ENCODE results near the gene CABP5.

Gene CABP5

GRCh38 chr19:48053076-48053475 is 9.2 kb upstream of the CABP5 start:
- no peak for DNase-seq (ENCODE audit: low spot score in 2 of 2)
- Mint-ChIP-seq H3K27ac (no peak overlapping the region), H3K36me3 (no peaks in the 10 kb centered on the region), H3K4me1 (no peaks in the 10 kb centered on the region), H3K9me3 (no peaks in the 10 kb centered on the region), H3K4me3 (no peak overlapping the region)
- ATAC-seq: no peak

DNA sequence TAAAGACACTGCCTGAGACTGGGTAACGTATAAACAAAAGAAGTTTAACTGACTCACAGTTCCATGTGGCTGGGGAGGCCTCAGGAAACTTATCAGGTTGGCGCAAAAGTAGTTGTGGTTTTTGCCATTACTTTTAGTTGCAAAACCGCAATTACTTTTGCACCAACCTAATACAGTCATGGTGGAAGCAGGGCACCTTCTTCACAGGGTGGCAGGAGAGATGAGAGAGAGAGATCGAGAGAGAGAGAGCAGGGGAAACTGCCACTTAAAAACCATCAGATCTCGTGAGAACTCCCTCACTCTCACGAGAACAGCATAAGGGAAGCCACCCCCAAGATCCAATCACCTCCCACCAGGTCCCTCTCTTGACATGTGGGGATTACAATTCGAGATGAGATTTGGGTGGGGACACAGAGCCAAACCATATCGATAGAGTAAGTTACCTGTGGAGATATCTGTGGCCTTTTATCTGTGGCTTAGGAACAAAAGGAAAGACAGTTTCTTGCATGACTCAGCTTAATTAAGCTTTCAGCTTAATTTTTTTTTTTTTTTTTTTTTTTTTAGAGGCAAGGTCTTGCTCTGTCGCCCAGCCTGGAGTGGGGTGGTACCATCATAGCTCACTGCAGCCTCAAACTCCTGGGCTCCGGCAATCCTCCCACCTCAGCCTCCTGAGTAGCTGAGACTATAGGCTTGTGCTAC is 7.6 kb upstream of the CABP5 start:
- Mint-ChIP-seq H3K4me3 (no peak overlapping the region), H3K27ac (no peak overlapping the region), H3K36me3 (no peaks in the 10 kb centered on the region), H3K9me3 (no peaks in the 10 kb centered on the region), H3K4me1 (no peaks in the 10 kb centered on the region)
- DNase-seq (ENCODE audit: low spot score in 2 of 2) (no peak), ATAC-seq (no peak)

DNA sequence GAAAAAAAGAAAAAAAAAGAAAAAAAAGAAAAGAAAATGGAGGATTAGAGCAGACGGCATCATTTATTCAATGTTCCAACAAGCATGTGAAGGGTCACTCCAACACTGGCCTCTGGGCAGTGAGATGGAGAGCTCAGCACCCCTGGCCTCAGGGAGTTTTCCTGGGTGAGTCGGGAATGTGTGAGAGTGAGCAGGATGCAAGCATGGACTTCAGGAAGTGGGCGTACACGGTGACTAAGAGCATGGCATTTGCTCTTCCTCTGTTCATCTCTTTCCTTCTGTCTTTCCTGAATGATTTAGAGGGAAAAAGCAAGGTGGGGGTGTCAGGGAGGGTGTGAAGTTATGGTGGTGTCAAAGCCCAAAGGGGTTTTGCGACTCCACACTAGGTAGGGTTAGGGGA is 682 bp upstream of the CABP5 start:
- Mint-ChIP-seq H3K27ac (no peak overlapping the region), H3K4me1 (no peaks in the 10 kb centered on the region), H3K4me3 (no peak overlapping the region), H3K36me3 (no peaks in the 10 kb centered on the region), H3K9me3 (peaks cover 3% of the 10 kb centered on the region)
- DNase-seq (ENCODE audit: low spot score in 2 of 2): no peak
- ATAC-seq: no peak

- DNase-seq (ENCODE audit: low spot score in 2 of 2): no peak
- H3K4me3 Mint-ChIP-seq: no peak overlapping the region
- no peaks in the 10 kb centered on the region for H3K4me1 Mint-ChIP-seq
- no peak for ATAC-seq
- peaks cover 3% of the 10 kb centered on the region for H3K9me3 Mint-ChIP-seq
- no peaks in the 10 kb centered on the region for H3K36me3 Mint-ChIP-seq
- H3K27ac Mint-ChIP-seq: no peak overlapping the region
Observed at GRCh38 chr19:48041877-48042580, 1.9 kb downstream of the CABP5 start.

DNA sequence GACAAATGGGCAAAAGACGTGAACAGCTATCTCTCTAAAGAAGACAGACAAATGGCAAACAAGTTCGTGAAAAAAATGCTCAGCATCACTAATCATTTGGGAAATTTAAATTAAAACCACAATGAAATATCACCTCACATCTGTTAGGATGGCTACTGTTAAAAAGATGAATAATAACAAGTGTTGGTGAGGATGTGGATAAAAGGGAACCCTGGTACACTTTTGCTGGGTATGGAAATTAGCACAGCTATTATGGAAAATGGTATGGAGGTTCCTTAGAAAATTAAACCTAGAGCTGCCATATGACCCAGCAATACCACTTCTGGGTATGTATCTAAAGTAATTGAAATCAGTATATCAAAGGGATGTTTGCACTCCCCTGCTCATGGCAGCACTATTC is 7.1 kb downstream of the CABP5 start:
- DNase-seq (ENCODE audit: low spot score in 2 of 2) (no peak), ATAC-seq (no peak)
- no peak overlapping the region for H3K27ac Mint-ChIP-seq
- no peaks in the 10 kb centered on the region for H3K4me1 Mint-ChIP-seq
- peaks cover 9% of the 10 kb centered on the region for H3K9me3 Mint-ChIP-seq
- H3K4me3 Mint-ChIP-seq: no peak overlapping the region
- H3K36me3 Mint-ChIP-seq: no peaks in the 10 kb centered on the region

- no peak for ATAC-seq
- Mint-ChIP-seq H3K27ac (no peak overlapping the region), H3K9me3 (peaks cover 9% of the 10 kb centered on the region), H3K4me3 (no peak overlapping the region), H3K36me3 (no peaks in the 10 kb centered on the region), H3K4me1 (no peaks in the 10 kb centered on the region)
- DNase-seq (ENCODE audit: low spot score in 2 of 2): no peak
Observed at GRCh38 chr19:48033604-48034003, 10.3 kb downstream of the CABP5 start.

DNA sequence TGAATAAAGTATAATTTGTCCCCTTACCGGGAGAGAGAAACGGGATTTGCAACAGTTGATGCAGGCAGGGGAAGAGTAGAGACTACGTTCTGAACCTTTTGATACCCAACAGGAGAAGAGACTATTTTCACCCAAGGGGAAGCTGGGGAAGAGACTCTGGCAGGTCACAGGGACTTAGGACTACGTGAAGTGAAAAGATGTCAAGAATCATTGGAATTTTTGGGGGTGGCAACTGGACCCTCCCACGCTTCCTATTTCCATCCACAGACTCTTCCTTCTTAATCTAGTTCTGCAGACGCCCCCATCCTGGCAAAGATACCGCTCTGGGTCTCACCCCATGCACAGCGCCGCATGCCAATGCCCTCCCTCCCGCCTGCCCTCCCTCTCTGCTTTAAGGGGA is 13.8 kb downstream of the CABP5 start:
- no peak overlapping the region for H3K27ac Mint-ChIP-seq
- no peak overlapping the region for H3K4me3 Mint-ChIP-seq
- H3K4me1 Mint-ChIP-seq: no peaks in the 10 kb centered on the region
- H3K9me3 Mint-ChIP-seq: no peaks in the 10 kb centered on the region
- no peaks in the 10 kb centered on the region for H3K36me3 Mint-ChIP-seq
- ATAC-seq: no peak
- DNase-seq (ENCODE audit: low spot score in 2 of 2): no peak

DNA sequence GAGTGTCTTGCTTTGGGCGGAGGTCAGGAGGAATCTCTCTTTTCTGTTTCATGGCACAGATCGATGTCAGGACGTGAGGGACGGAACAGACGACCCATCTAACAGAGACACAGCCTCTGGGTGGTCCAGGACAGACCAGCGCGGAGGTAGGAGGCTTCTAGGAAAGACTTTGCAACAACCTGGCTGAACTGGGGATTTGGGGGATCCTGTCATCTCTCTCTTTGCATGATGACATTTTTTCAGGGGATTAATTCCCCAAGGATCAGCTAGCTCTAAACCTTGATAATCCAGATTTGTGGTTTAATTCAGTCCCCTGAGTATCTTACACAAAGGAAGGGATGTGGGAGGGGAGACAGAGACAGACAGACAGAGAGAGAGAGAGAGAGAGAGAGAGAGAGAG is 14.4 kb downstream of the CABP5 start:
- H3K4me3 Mint-ChIP-seq: no peak overlapping the region
- ATAC-seq: no peak

DNA sequence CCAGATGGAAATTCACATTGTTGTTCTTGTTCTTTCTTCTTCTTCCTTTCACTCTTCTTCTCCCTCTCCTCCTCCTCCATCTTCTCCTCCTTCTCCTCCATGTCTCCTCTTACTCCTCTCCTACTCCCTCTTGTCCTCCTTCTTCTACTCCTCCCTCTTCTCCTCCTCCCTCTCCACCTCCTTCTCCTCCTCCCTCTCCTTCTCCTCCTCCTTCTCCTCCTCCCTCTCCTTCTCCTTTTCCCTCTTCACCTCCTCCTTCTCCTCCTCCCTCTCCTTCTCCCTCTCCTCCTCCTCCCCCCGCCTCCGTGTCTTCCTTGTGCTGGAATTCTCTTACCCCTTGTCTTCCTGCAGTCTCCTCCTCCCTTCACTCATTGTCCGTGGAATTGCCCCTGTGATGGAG is 18.4 kb downstream of the CABP5 start:
- Mint-ChIP-seq H3K4me3 (no peak overlapping the region), H3K4me1 (no peaks in the 10 kb centered on the region), H3K9me3 (no peaks in the 10 kb centered on the region), H3K36me3 (no peaks in the 10 kb centered on the region), H3K27ac (no peak overlapping the region)
- no peak for ATAC-seq
- DNase-seq (ENCODE audit: low spot score in 2 of 2): no peak

More for the DNA sequence above, 14.4 kb downstream of the CABP5 start:
- H3K27ac Mint-ChIP-seq: no peak overlapping the region
- no peaks in the 10 kb centered on the region for H3K36me3 Mint-ChIP-seq
- no peaks in the 10 kb centered on the region for H3K9me3 Mint-ChIP-seq
- DNase-seq (ENCODE audit: low spot score in 2 of 2): no peak
- H3K4me1 Mint-ChIP-seq: no peaks in the 10 kb centered on the region

GRCh38 chr19:48023518-48023917 is 20.4 kb downstream of the CABP5 start:
- no peak for ATAC-seq
- Mint-ChIP-seq H3K4me1 (no peaks in the 10 kb centered on the region), H3K36me3 (no peaks in the 10 kb centered on the region), H3K27ac (no peak overlapping the region), H3K4me3 (no peak overlapping the region), H3K9me3 (no peaks in the 10 kb centered on the region)
- DNase-seq (ENCODE audit: low spot score in 2 of 2): no peak

DNA sequence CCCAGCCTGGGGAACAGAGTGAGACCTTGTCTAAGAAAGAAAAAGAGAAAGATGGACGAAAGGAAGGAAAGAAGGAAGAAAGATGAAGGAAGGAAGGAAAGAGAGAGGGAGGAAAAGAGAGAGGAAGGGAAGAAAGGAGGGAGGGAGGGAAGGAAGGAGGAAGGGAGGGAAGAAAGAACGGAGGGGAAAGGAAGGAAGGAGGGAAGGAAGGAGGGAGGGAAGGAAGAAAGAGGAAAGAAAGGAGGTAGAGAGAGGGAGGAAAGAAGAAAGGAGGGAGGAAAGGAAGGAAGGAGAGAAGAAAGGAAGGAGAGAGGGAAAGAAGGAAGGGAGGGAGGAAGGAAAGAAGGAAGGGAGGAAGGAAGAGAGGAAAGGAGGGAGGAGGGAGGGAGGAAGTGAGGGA is 20.9 kb downstream of the CABP5 start:
- no peaks in the 10 kb centered on the region for H3K4me1 Mint-ChIP-seq
- H3K4me3 Mint-ChIP-seq: no peak overlapping the region
- no peaks in the 10 kb centered on the region for H3K9me3 Mint-ChIP-seq
- H3K36me3 Mint-ChIP-seq: no peaks in the 10 kb centered on the region
- H3K27ac Mint-ChIP-seq: no peak overlapping the region
- no peak for ATAC-seq
- DNase-seq (ENCODE audit: low spot score in 2 of 2): no peak

DNA sequence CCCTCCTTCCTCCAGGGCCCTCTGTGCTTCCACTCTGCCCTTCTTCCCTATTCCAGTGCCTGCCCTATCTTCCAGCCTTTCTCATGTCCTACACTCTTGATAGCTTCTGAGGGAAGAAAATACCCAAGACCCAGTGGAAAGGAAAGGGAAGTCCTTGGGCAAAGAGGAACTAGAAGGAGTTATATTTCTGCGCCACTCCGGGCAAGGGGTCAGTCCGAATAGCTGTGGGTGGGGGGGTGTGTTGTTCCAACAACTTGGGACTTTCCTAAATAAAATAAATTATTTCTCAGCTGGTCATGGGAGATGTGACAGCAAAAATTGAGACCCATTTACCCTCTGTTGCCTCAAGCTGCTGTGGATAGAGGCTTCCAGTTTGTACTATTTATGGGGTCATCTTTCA is 23.2 kb downstream of the CABP5 start:
- H3K27ac Mint-ChIP-seq: no peak overlapping the region

GRCh38 chr19:48010932-48011758 is 32.7 kb downstream of the CABP5 start:
- Mint-ChIP-seq H3K4me1 (no peaks in the 10 kb centered on the region), H3K27ac (no peak overlapping the region), H3K4me3 (no peak overlapping the region), H3K36me3 (no peaks in the 10 kb centered on the region), H3K9me3 (no peaks in the 10 kb centered on the region)
- ATAC-seq (no peak), DNase-seq (ENCODE audit: low spot score in 2 of 2) (no peak)

More for the DNA sequence above, 23.2 kb downstream of the CABP5 start:
- no peak overlapping the region for H3K4me3 Mint-ChIP-seq
- H3K9me3 Mint-ChIP-seq: no peaks in the 10 kb centered on the region
- DNase-seq (ENCODE audit: low spot score in 2 of 2) (no peak), ATAC-seq (no peak)
- no peaks in the 10 kb centered on the region for H3K36me3 Mint-ChIP-seq
- no peaks in the 10 kb centered on the region for H3K4me1 Mint-ChIP-seq

DNA sequence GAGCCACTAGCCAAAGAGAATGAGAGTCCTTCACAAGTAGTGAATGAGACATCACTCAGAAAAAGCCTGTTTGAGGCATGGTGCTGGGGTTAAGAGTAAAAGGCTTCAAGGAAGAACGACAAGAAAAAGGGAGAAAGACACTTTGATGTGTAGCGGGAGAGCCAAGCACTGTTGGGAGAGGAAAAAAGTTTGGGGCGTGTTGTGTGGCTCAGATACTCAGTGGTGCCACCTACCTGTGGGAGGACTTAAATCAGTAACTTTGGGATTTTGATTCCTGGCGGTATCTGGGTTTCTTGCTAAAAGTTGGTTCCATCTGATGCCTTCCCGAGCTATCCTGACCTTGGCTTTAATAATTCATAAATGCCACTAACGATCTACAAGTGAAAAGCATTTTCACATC is 37.1 kb downstream of the CABP5 start:
- no peak overlapping the region for H3K4me3 Mint-ChIP-seq
- no peaks in the 10 kb centered on the region for H3K9me3 Mint-ChIP-seq
- no peaks in the 10 kb centered on the region for H3K4me1 Mint-ChIP-seq
- ATAC-seq (no peak), DNase-seq (ENCODE audit: low spot score in 2 of 2) (no peak)
- H3K36me3 Mint-ChIP-seq: no peaks in the 10 kb centered on the region
- H3K27ac Mint-ChIP-seq: no peak overlapping the region

- Mint-ChIP-seq H3K36me3 (no peaks in the 10 kb centered on the region), H3K9me3 (no peaks in the 10 kb centered on the region), H3K27ac (no peak overlapping the region), H3K4me1 (no peaks in the 10 kb centered on the region), H3K4me3 (no peak overlapping the region)
- ATAC-seq: no peak
- no peak for DNase-seq (ENCODE audit: low spot score in 2 of 2)
Observed at GRCh38 chr19:48004236-48004635, 39.6 kb downstream of the CABP5 start.

GRCh38 chr19:48000846-48001245 is 43.0 kb downstream of the CABP5 start:
- no peak for ATAC-seq
- Mint-ChIP-seq H3K4me3 (no peak overlapping the region), H3K27ac (no peak overlapping the region), H3K9me3 (no peaks in the 10 kb centered on the region), H3K36me3 (no peaks in the 10 kb centered on the region), H3K4me1 (no peaks in the 10 kb centered on the region)
- no peak for DNase-seq (ENCODE audit: low spot score in 2 of 2)
